ENCODE results near the gene EIF4G1. TPM values are rescaled to one million over a fixed set of nuclear protein-coding genes. Genes with fewer than 3 reads are reported as not detected.

The EIF4G1 gene
- total and polyA plus RNA-seq, 12 donors = 231 to 600 (median 348) TPM

DNA sequence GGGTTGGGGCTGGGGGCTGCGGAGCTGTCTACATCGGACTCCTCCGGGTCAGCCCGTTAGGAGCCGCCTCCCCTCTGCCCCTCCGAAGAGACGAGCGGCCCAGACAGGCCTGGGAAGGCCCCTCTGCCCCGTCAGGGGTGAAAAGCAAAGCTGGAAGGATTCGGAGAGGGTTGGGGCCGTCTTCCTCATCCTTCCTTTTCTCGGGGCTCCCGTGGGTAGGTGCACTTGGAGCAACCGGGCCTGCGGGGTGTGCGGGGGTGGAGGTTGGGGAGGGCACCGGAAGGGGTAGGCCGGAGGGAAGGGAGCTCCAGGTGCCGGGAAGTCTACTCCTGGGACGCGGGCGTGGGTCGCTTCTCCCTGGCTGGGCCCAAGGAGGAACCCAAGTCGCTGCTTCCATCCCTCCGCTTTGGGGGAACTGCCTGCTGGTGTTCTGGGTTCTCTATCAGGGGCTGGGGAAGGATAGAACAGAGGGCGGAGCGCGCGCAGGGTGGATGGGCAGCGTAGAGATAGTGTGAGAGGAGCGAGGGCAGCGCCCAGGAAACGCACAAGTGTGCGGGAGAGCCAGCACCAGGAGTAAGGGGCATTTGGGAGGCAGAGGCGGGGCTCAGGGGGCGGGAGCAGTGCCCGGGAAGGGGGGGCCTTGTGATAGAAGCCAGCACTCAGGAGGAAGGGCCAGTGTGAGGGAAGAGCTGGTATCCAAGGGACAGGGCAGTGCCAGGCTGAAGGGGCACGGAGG lies 47.7 kb downstream of the EIF4G1 start:
- TF ChIP-seq CTCF (IDR thresholded peaks at IDR 0.05) = no peak
- peak; percentile 60 to 68 for TF ChIP-seq POLR2A (IDR thresholded peaks at IDR 0.05)
- peaks cover 0 to 29% of the 10 kb centered on the region in 2 donors for H3K36me3 ChIP-seq (replicated peaks in 1 of 2)
- intact Hi-C loops (cut with DNase I) = no loop called here
- DNase-seq = peak; percentile 65 to 91 (median 83)
- H3K4me3 ChIP-seq = peak overlapping the region; percentile 49 to 88 (median 76)
- peaks cover 13 to 41% of the 10 kb centered on the region in 2 donors for H3K4me1 ChIP-seq (replicated peaks in 1 of 2)
- peak overlapping the region; percentile 80 to 100 (median 97) for H3K27ac ChIP-seq
- no peaks in the 10 kb centered on the region for H3K9me3 ChIP-seq (replicated peaks in 1 of 3)
- WGBS, 4 donors = 0 to 1% (median 0%) methylated on average over 15 to 38 of the region's 38 CpGs
- H3K27me3 ChIP-seq = no peaks in the 10 kb centered on the region

GRCh38 chr3:184362668-184363546 lies 48.5 kb downstream of the EIF4G1 start:
- intact Hi-C loops (cut with DNase I) = no loop called here
- no peaks in the 10 kb centered on the region for H3K9me3 ChIP-seq (replicated peaks in 1 of 3)
- H3K36me3 ChIP-seq (replicated peaks in 1 of 2) = peaks cover 0 to 27% of the 10 kb centered on the region in 2 donors
- WGBS, 4 donors = 0 to 1% (median 0%) methylated on average over 57 to 68 of the region's 68 CpGs; no CpG with 5 or more reads in 1 of the 4 donors
- H3K4me1 ChIP-seq (replicated peaks in 1 of 2) = peaks cover 13 to 41% of the 10 kb centered on the region in 2 donors
- H3K27me3 ChIP-seq = no peaks in the 10 kb centered on the region
- H3K27ac ChIP-seq = peak overlapping the region; percentile 80 to 100 (median 97)
- peak overlapping the region; percentile 71 to 88 (median 80) for H3K4me3 ChIP-seq
- peak; percentile 52 to 86 for TF ChIP-seq POLR2A (IDR thresholded peaks at IDR 0.05)
- peak in 5 of 6 experiments; percentile 41 to 54 (median 45) for TF ChIP-seq CTCF (IDR thresholded peaks at IDR 0.05)
- peak; percentile 93 to 98 (median 96) for DNase-seq

DNA sequence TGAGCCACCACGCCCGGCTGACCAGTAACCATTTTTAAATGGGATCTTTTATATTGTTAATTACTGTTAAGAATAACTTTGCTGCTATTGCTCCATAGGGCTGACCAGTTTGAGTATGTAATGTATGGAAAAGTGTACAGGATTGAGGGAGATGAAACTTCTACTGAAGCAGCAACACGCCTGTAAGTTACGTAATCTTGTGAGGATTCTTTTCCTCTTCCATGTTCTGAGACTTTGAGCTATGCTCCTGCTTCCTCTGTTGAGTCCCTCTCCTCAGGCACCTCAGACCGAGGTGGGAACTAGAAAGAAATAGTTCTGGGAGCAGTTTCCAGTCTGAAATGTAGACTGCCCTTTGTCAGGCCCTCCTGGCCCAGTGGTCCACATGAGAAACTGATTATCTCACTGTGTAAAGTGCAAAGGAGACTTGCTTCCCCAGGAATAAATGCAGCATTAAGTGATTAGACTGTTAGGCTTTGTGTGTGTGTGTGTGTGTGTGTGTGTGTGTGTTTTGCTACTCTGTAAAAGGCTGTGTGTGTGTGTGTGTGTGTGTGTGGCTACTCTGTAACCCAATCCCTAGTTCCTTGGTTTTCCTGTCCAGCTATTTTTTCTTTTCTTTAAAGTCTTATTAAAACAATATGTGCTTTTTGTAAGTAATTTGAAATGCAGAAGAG lies 52.3 kb downstream of the EIF4G1 start:
- DNase-seq = no peak
- Histone ChIP-seq H3K4me1 (replicated peaks in 1 of 2) (peaks cover 17 to 38% of the 10 kb centered on the region in 2 donors), H3K36me3 (replicated peaks in 1 of 2) (peaks cover 0 to 38% of the 10 kb centered on the region in 2 donors), H3K27me3 (no peaks in the 10 kb centered on the region), H3K9me3 (replicated peaks in 1 of 3) (no peaks in the 10 kb centered on the region), H3K27ac (no peak overlapping the region), H3K4me3 (no peak overlapping the region)
- 82 to 94% (median 85%) methylated on average over 5 of the region's 5 CpGs for WGBS, 4 donors
- intact Hi-C loops (cut with DNase I) = no loop called here
- no peak for TF ChIP-seq POLR2A (IDR thresholded peaks at IDR 0.05)
- no peak for TF ChIP-seq CTCF (IDR thresholded peaks at IDR 0.05)
